Tibial artery (tissue), 4 donors: Measurements from ENCODE around the gene PKDCC.
"Not testable (repeated sequence)": the region's sequence is repeated elsewhere in the genome, so short reads cannot be mapped to it uniquely, and the experiment has no call there.

Experiments used
- DNase-seq, 2 donors: peaks; one replicate each; pipeline ENCODE4 v3.0.0-alpha.2; 2019
- H3K27ac ChIP-seq, 2 donors: fragments of 200-600 bp; sonication (generic) in 1 of 2; 1 replicate in 1 of 2; 2 replicates in 1 of 2; pipeline ENCODE4 v1.5.1; 2018 to 2019; ENCODE audit warnings: mild to moderate bottlenecking in 1 of 2
- H3K27me3 ChIP-seq, 2 donors: fragments of 200-600 bp; sonication (generic) in 1 of 2; one replicate each; pipeline versions ENCODE4 v1.5.1 to v1.6.0; 2016 to 2019
- H3K36me3 ChIP-seq, 3 donors: fragments of 200-600 bp; sonication (generic) in 2 of 3; one replicate each; pipeline ENCODE4 v1.5.1; 2016 to 2019; ENCODE audit warnings: mild to moderate bottlenecking in 2 of 3
- H3K4me1 ChIP-seq, 4 donors: fragments of 200-600 bp; sonication (generic) in 2 of 4; 1 replicate in 3 of 4; 2 replicates in 1 of 4; pipeline ENCODE4 v1.5.1; 2016 to 2019
- H3K4me3 ChIP-seq, 2 donors: fragments of 200-600 bp; sonication (generic) in 1 of 2; 1 replicate in 1 of 2; 2 replicates in 1 of 2; pipeline ENCODE4 v1.5.1; 2018 to 2019; ENCODE audit warnings: mild to moderate bottlenecking in 2 of 2
- H3K9me3 ChIP-seq, 3 donors: fragments of 200-600 bp; sonication (generic) in 1 of 3; one replicate each; pipeline ENCODE4 v1.5.1; 2016 to 2019
- CTCF ChIP-seq, 2 experiments: fragments of 200-600 bp in 1 of 2; fragments of 450-650 bp in 1 of 2; IDR thresholded peaks; one replicate each; pipeline ENCODE4 v1.5.1; 2017 to 2019; ENCODE audit warnings: antibody characterized with exemption in 2 of 2, mild to moderate bottlenecking in 1 of 2, moderate library complexity in 1 of 2
- intact Hi-C: fragments of 100-400 bp; cut with DNase I; formaldehyde crosslinking; loops from one replicate; pipeline ENCODE4 v1.15.0; 2023; ENCODE audit warnings: low total_unique reads

Gene PKDCC

DNA sequence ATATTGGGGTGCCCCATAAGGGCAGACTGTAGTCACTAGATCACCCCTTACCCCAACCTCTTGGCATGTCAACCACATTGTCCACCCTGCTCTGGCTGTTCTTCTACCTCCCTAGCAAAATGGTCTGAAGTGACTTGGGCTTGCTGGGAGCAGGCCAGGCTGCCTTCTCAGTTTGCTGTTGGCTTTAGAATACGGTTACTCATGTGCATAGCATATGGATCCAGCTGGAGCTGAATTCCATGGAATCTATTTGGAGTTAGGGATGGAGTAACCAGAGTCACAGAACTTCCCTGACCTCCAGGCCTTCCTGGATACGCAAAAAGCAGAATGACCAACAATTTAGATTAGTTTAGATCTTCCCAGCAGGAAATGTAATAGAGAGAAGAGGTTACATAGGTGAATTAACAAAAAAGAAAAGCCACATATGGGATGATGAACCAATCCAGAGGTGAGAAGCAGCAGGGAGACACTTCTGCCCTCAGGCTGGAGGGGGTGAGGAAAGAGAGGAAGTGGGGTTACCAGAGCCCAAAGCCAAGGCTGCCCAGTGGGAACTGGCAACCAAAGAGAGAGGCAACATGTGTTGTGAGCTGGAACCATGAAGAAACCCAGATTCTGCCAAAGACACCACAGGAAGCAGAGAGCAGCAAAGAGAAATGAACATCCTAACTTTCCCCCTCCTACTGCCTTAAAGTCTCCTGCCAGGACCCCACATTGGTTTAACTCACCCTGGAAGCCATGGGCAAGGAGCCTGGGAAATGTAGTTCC lies 26.1 kb downstream of the PKDCC start:
- no peak overlapping the region for H3K27ac ChIP-seq
- intact Hi-C loops = no loop called here
- no peaks in the 10 kb centered on the region for H3K9me3 ChIP-seq
- H3K27me3 ChIP-seq = no peaks in the 10 kb centered on the region
- H3K4me3 ChIP-seq = no peak overlapping the region
- TF ChIP-seq CTCF (IDR thresholded peaks at IDR 0.05) = no peak
- no peaks in the 10 kb centered on the region for H3K36me3 ChIP-seq
- DNase-seq = no peak
- no peaks in the 10 kb centered on the region for H3K4me1 ChIP-seq

GRCh38 chr2:42074661-42075060 lies 26.8 kb downstream of the PKDCC start:
- Histone ChIP-seq H3K27ac (no peak overlapping the region), H3K27me3 (no peaks in the 10 kb centered on the region), H3K4me1 (no peaks in the 10 kb centered on the region), H3K4me3 (no peak overlapping the region), H3K9me3 (no peaks in the 10 kb centered on the region), H3K36me3 (no peaks in the 10 kb centered on the region)
- no peak for DNase-seq
- no peak for TF ChIP-seq CTCF (IDR thresholded peaks at IDR 0.05)
- intact Hi-C loops = no loop called here

DNA sequence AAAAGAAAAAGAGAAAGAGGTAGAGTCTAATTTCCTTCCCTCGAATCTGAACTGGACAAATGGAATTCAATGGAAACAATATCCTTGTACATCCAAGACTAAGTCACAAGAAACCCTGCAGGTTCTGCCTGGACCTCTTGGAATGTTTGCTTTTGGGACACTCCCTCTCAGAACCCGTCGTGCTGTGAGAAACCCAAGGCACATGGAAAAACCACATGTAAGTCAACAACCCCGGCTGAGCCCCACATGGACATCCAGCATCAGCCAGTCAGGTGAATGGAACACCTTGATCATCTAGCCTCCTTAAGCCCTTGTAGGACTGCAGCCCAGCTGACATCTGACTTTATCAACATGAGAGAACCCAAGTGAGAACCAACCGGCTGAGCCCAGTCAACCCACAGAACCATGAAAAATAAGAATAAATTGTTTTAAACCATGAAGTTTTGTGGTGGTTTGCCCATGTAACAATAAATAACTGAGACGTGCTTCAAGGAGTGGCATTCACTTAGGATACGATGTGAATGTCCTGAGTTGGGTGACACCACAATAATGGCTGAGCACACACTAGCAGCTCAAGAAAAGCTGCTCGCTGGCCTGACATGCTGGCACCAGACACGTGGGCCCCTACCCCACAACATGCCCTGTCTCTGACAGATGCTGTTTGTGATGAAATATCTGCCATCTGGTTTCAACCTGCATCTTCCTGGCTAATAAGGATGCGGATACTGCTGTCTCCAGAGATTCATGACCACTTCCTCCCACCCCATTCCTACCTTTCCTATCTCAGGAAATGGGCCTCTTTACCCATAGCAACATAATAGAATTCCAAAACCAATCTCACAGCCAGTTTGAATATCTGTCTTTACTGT lies 28.8 kb downstream of the PKDCC start:
- Histone ChIP-seq H3K27me3 (no peaks in the 10 kb centered on the region), H3K4me1 (no peaks in the 10 kb centered on the region), H3K36me3 (no peaks in the 10 kb centered on the region), H3K4me3 (no peak overlapping the region), H3K27ac (no peak overlapping the region), H3K9me3 (no peaks in the 10 kb centered on the region)
- no peak for DNase-seq
- TF ChIP-seq CTCF (IDR thresholded peaks at IDR 0.05) = no peak
- intact Hi-C loops = no loop called here

- Histone ChIP-seq H3K27me3 (no peaks in the 10 kb centered on the region), H3K27ac (no peak overlapping the region), H3K4me3 (no peak overlapping the region), H3K36me3 (no peaks in the 10 kb centered on the region), H3K4me1 (no peaks in the 10 kb centered on the region), H3K9me3 (no peaks in the 10 kb centered on the region)
- DNase-seq = no peak
- TF ChIP-seq CTCF (IDR thresholded peaks at IDR 0.05) = no peak
- intact Hi-C loops = no loop called here
Observed at GRCh38 chr2:42077343-42077742, 29.5 kb downstream of the PKDCC start.

DNA sequence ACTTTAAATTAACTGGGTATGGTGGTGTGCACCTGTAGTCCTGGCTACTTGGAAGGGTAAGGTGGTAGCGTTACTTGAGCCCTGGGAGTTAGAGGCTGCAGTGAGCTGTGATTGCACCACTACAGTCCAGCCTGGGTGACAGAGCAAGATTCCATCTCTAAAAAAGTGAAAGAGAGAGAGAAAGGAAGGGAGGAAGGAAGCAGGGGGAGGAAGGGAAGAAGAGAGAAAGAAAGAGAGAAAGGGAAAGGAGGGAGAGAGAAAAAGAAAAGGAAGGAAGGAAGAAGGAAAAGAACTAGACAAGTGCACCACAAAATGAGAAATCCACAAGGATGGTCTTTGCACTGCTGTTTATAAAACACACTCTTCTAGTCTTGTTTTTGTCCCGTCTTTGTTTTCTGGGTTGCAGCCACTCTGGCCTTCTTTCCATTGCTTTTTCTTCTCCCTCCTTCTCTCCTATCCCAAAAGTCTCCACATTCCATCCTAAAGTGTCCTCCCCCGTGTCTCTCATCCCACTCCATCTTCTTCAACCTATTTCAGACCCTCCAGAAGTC lies 32.0 kb downstream of the PKDCC start:
- Histone ChIP-seq H3K9me3 (no peaks in the 10 kb centered on the region), H3K27ac (no peak overlapping the region)
- intact Hi-C loops = no loop called here

DNA sequence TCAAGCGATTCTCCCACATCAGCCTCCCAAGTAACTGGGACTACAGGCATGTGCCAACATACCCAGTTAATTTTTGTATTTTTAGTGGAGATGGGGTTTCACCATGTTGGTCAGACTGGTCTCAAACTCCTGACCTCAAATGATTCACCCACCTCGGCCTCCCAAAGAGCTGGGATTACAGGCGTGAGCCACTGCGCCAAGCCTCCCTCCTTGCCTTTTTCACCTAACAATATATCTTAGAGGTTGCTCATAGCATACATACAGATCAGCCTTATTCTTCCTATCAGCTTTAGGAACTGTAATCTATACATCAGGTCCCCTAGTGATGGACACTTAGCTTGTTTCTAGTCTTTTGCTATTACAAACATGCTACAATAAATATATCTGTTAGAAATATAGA lies 33.3 kb downstream of the PKDCC start:
- peaks cover 5 to 25% (median 10%) of the 10 kb centered on the region in 4 donors for H3K4me1 ChIP-seq
- H3K36me3 ChIP-seq, H3K27ac ChIP-seq, DNase-seq, H3K27me3 ChIP-seq, H3K4me3 ChIP-seq, H3K9me3 ChIP-seq, intact Hi-C loops: not testable (repeated sequence)

More for the DNA sequence above, 32.0 kb downstream of the PKDCC start:
- Histone ChIP-seq H3K4me3 (no peak overlapping the region), H3K27me3 (no peaks in the 10 kb centered on the region), H3K4me1 (peaks cover 5 to 15% (median 10%) of the 10 kb centered on the region in 4 donors), H3K36me3 (no peaks in the 10 kb centered on the region)
- no peak for TF ChIP-seq CTCF (IDR thresholded peaks at IDR 0.05)
- DNase-seq = no peak
